ENCODE results near the gene MEGF8.
"Not testable (repeated sequence)": the region's sequence is repeated elsewhere in the genome, so short reads cannot be mapped to it uniquely, and the experiment has no call there.

The MEGF8 gene

DNA sequence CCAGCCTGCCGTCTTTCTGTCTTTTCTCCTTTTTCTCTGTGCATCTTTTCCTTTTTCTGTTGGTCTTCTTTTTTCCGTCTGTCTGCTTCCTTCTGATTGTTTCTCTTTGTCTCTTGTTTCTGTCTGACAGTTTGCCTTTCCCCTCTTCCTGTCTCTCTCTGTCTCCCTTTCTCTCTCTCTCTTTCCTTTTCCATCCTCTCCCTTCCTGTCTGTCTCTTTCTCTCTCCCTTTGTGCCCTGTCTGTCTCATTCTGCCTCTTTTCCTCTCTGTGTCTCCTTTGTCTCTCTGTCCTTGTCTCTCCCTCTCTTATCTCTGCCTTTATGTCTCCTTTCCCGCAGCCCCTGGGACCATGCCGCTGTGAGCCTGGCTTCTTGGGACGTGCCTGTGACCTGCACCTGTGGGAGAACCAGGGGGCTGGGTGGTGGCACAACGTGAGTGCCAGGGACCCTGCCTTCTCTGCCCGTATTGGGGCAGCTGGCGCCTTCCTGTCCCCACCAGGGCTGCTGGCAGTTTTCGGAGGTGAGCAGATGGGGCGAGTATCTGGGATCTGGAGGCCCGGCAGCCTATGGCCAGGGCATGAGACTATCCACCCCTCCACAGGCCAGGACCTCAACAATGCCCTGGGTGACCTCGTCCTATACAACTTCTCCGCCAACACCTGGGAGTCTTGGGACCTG, 9.4 kb downstream of the MEGF8 start:
- no peak for FAIRE-seq

DNA sequence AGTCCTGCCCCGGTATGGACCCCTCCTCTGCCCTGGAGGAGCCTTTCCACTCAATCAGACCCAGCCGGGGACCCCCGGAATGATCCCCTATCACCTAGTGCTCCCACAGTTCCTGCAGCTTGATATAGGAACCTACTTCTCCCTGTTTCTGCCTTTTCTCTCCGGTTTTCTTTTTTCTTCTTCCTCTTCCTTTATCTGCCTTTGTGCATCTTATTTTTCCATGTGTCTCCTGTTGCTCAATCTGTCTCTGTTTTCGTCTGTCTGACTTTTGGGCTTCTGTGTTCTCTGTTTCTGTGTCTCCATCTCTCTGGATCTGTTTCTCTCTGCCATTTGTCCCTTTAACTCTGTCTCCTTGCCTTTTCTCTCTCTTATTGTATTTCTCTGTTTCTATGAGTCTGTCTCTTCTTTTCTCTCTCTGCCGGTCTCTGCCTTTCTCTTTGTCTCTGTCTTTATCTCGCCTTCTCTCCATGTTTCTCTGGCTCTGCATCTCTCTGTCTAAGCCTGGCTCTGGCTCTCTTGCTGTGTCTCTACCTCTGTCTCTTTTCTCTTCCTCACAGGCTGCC, 10.0 kb downstream of the MEGF8 start:
- no peak for FAIRE-seq

DNA sequence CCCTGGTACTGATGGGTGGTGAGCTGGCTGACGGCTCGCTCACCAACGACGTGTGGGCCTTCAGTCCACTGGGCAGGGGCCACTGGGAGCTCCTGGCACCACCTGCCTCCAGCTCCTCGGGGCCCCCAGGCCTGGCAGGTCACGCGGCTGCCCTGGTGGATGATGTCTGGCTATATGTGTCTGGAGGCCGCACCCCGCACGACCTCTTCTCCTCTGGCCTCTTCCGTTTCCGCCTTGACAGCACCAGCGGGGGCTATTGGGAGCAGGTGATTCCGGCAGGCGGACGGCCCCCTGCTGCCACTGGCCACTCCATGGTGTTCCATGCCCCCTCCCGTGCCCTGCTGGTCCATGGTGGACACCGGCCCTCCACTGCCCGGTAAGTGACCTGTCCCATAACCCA, 10.5 kb downstream of the MEGF8 start:
- no peak for FAIRE-seq

DNA sequence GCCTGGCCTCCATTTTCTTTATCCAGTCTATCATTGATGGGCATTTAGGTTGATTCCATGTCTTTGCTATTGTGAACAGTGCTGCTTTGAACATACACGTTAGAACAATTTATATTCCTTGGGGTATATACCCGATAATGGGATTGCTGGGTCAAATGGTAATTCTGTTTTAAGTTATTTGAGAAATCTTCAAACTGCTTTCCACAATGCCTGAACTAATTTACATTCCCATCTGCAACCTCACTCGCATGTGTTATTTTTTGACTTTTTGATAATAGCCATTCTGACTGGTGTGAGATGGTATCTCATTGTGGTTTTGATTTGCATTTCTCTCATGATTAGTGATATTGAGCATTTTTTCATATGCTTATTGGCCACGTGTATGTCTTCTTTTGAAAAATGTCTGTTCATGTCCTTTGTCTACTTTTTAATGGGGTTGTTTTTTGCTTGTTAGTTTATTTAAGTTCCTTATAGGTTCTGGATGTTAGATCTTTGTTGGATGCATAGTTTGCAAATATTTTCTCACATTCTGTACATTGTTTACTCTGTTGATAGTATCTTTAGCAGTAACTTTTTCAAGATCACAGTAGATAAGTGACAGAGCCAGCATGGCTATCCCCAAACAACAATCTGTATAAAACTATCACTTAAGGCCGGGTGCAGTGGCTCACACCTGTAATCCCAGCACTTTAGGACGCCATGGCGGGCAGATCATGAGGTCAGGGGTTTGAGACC, 13.9 kb downstream of the MEGF8 start:
- peak; percentile 43 for FAIRE-seq

- not testable (repeated sequence) for FAIRE-seq
Measured at GRCh38 chr19:42339922-42340321, 14.5 kb downstream of the MEGF8 start.

GRCh38 chr19:42343344-42344110, 18.1 kb downstream of the MEGF8 start:
- no peak for FAIRE-seq

DNA sequence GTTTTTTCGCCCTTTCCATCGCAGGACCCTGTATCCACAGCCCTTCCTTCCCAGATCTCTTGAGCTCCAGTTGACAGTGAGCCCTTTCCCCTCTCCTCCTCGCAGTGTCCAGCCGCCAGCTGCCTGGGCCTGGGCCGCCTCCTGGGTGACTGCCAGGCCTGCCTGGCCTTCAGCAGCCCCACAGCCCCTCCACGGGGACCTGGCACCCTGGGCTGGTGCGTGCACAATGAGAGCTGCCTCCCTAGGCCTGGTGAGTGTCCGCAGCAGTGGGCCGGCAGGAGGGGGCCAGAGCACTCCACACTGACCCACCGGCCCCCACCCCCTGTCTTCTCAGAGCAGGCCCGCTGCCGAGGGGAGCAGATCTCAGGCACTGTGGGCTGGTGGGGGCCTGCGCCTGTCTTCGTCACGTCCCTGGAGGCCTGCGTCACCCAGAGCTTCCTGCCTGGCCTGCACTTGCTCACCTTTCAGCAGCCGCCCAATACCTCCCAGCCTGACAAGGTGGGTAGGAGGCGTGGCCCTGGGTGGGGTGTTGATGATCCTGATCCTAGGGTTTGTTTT, 19.0 kb downstream of the MEGF8 start:
- FAIRE-seq: no peak

GRCh38 chr19:42345191-42345812, 19.9 kb downstream of the MEGF8 start:
- no peak for FAIRE-seq

DNA sequence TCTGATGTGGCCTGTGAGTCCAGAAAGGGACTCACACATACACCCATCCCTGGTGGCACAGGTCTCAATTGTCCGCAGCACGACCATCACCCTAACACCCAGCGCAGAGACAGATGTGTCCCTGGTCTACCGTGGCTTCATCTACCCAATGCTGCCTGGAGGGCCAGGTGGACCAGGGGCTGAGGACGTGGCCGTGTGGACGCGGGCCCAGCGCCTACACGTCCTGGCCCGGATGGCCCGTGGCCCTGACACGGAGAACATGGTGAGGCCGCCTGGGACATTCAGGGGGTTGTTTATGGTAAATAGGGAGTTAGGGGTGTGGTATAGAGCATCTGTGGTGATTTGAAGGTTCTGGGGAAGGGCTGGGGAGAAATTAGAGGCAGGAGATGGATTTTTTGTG, 22.8 kb downstream of the MEGF8 start:
- no peak for FAIRE-seq

DNA sequence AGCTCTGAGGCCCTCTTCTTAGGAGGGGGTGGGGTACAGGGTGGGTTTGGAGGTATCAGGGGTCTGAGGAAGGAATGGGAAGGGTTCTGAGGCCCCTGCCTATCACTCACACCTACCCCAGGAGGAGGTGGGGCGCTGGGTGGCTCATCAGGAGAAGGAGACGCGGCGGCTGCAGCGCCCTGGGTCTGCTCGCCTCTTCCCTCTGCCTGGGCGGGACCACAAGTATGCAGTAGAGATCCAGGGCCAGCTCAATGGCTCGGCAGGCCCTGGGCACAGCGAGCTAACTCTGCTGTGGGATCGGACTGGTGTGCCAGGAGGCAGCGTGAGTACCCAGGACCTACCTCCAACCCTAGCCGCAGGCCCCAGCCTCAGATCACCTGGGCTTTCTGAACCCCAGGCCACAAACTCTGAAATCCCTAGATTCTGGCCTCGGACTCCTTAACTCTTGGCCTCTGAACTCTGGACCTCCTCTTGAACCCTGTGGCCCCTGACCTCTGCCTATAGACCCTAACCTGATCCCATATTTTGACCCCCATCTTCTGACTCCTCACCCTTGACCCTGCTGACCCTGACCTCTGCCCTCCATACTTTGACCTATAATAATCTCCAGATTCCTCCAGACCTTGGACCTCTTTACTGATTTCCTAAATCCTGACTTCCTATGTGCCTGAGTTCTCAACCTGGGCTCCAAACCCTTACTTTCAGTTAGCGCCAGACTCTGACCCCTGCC, 24.1 kb downstream of the MEGF8 start:
- no peak for FAIRE-seq

DNA sequence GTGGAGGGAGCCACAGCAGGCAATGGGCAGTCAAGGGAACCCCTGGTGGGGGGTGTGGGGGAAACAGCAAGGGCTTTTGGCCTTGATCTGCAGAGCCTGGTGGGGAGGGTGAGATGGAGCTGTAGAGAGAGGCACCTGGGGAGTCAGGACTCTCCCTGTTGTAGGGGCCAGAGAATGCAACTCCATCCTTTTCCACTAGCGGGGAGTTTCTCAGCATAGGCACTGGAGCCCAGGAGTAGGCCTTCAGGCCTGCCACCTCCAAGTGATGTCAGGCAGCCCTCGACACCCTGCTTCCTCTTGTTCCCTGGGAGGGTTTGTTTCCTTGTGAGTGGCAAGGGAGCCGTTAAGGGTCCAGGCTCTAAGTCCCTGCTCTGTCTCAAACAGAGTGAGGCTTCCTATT, 25.0 kb downstream of the MEGF8 start:
- FAIRE-seq: no peak

- FAIRE-seq: no peak
Measured at GRCh38 chr19:42351079-42351735, 25.8 kb downstream of the MEGF8 start.

GRCh38 chr19:42352301-42353259, 27.1 kb downstream of the MEGF8 start:
- FAIRE-seq: no peak

DNA sequence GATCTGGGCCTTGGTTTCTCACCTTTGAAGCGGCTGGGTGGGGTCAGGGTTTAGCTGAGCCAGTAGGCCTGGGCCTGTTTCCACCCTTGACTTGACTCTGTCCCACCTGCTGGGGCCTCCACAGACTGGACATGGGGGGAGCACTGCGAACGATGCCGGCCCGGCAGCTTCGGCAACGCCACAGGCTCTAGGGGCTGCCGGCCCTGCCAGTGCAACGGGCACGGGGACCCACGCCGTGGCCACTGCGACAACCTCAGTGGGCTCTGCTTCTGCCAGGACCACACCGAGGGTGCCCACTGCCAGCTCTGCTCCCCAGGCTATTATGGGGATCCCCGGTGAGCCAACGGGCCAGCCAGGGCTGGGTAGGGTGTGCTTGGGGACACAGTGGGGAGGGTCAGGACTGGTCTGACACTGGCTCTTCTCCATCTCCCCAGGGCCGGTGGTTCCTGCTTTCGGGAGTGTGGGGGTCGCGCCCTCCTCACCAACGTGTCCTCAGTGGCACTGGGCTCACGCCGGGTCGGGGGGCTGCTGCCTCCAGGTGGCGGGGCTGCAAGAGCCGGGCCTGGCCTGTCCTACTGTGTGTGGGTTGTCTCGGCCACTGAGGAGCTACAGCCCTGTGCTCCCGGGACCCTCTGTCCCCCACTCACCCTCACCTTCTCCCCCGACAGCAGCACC, 28.0 kb downstream of the MEGF8 start:
- no peak for FAIRE-seq

DNA sequence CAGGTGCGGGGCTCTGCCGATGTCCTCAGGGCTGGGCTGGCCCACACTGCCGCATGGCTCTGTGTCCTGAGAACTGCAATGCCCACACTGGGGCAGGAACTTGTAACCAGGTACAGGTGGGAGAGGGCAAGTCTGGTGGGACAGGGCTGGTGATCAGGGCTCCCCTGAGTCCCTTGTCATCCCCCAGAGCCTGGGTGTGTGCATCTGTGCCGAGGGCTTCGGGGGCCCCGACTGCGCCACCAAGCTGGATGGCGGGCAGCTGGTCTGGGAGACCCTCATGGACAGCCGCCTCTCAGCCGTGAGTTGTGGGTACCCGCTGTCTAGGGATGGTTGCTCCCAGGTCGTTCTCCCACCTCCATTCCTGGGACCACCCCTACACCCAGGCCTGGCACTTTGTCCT, 30.5 kb downstream of the MEGF8 start:
- no peak for FAIRE-seq

DNA sequence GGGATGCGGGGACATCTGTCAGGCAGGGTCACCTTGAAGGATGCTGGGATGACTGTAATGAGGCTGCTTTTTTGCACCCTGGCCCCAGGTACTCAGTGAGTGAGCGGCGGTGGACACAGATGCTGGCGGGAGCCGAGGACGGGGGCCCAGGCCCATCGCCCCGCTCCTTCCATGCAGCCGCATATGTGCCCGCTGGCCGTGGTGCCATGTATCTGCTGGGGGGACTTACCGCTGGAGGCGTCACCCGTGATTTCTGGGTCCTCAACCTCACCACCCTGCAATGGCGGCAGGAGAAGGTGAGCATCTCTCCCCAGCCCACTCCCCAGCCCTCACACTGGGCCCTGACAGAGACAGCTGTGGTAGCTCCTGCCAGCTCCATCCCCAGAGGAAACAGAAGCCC, 31.3 kb downstream of the MEGF8 start:
- FAIRE-seq: no peak

- no peak for FAIRE-seq
Measured at GRCh38 chr19:42357290-42357689, 31.9 kb downstream of the MEGF8 start.

GRCh38 chr19:42360787-42361544, 35.5 kb downstream of the MEGF8 start:
- no peak for FAIRE-seq

GRCh38 chr19:42361545-42361910, 36.1 kb downstream of the MEGF8 start:
- FAIRE-seq: no peak

Data from colon (tissue), 2 donors.